Measurements from ENCODE around the gene NDUFB5.

The NDUFB5 gene

DNA sequence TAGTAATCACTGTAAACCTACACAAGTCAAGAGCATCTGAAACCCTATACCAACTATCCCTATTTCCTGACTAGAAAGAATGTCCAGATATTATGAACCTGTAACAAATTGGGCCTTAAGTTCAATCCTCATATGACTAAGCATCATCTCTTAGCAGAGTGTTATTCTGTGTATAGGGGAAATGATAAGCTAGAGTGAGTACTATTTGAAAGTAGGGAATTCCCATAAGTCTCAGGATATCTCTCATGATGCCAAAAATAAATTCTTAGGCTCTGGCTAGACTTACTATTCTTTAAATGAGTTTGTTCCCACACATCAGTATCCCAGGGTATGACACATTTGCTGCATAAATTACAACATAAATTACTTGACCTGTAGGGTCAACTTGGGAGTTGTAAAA is 15.5 kb upstream of the NDUFB5 start:
- H3K79me2 ChIP-seq (ENCODE audit: insufficient read depth, low read length), result no peaks in the 10 kb centered on the region
- H2AFZ ChIP-seq (ENCODE audit: low read depth, low read length, severe bottlenecking), result no peak overlapping the region
- H3K9ac ChIP-seq (ENCODE audit: low read length), result no peak overlapping the region
- H3K27me3 ChIP-seq (ENCODE audit: low read length), result no peaks in the 10 kb centered on the region
- no peaks in the 10 kb centered on the region for H3K9me3 ChIP-seq (ENCODE audit: insufficient read depth, low read length)
- no peak overlapping the region for H3K4me3 ChIP-seq (ENCODE audit: insufficient read depth, low read length, poor library complexity, severe bottlenecking)
- no peaks in the 10 kb centered on the region for H3K9me2 ChIP-seq (replicated peaks; ENCODE audit: insufficient read depth, low read length)
- peaks cover 58% of the 10 kb centered on the region for H3K36me3 ChIP-seq (ENCODE audit: low read length)
- H3F3A ChIP-seq (ENCODE audit: insufficient read depth), result peaks cover 31% of the 10 kb centered on the region
- no peak overlapping the region for H3K27ac ChIP-seq (ENCODE audit: low read depth, low read length)
- no peak for TF ChIP-seq EZH2phosphoT487 (conservative IDR thresholded peaks at IDR 0.05; ENCODE audit: low read length)
- TF ChIP-seq, protein P1, sequence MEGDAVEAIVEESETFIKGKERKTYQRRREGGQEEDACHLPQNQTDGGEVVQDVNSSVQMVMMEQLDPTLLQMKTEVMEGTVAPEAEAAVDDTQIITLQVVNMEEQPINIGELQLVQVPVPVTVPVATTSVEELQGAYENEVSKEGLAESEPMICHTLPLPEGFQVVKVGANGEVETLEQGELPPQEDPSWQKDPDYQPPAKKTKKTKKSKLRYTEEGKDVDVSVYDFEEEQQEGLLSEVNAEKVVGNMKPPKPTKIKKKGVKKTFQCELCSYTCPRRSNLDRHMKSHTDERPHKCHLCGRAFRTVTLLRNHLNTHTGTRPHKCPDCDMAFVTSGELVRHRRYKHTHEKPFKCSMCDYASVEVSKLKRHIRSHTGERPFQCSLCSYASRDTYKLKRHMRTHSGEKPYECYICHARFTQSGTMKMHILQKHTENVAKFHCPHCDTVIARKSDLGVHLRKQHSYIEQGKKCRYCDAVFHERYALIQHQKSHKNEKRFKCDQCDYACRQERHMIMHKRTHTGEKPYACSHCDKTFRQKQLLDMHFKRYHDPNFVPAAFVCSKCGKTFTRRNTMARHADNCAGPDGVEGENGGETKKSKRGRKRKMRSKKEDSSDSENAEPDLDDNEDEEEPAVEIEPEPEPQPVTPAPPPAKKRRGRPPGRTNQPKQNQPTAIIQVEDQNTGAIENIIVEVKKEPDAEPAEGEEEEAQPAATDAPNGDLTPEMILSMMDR (IDR thresholded peaks at IDR 0.05; ENCODE audit: insufficient read depth, low read length, poor library complexity, severe bottlenecking), result no peak
- no peak overlapping the region for H3K4me2 ChIP-seq (ENCODE audit: low read depth, low read length, poor library complexity, severe bottlenecking)
- H4K20me1 ChIP-seq (ENCODE audit: low read depth, low read length), result no peaks in the 10 kb centered on the region; the same call in 1 of the 2 replicates

GRCh38 chr3:179590669-179591068 is 13.9 kb upstream of the NDUFB5 start:
- peaks cover 31% of the 10 kb centered on the region for H3F3A ChIP-seq (ENCODE audit: insufficient read depth)
- no peak overlapping the region for H2AFZ ChIP-seq (ENCODE audit: low read depth, low read length, severe bottlenecking)
- no peak overlapping the region for H3K4me3 ChIP-seq (ENCODE audit: insufficient read depth, low read length, poor library complexity, severe bottlenecking)
- no peaks in the 10 kb centered on the region for H3K9me2 ChIP-seq (replicated peaks; ENCODE audit: insufficient read depth, low read length)
- H4K20me1 ChIP-seq (ENCODE audit: low read depth, low read length), result no peaks in the 10 kb centered on the region; the same call in 1 of the 2 replicates
- H3K27ac ChIP-seq (ENCODE audit: low read depth, low read length), result no peak overlapping the region
- no peaks in the 10 kb centered on the region for H3K9me3 ChIP-seq (ENCODE audit: insufficient read depth, low read length)
- no peak overlapping the region for H3K9ac ChIP-seq (ENCODE audit: low read length)
- TF ChIP-seq EZH2phosphoT487 (conservative IDR thresholded peaks at IDR 0.05; ENCODE audit: low read length), result no peak
- H3K27me3 ChIP-seq (ENCODE audit: low read length), result no peaks in the 10 kb centered on the region
- H3K4me2 ChIP-seq (ENCODE audit: low read depth, low read length, poor library complexity, severe bottlenecking), result no peak overlapping the region
- H3K79me2 ChIP-seq (ENCODE audit: insufficient read depth, low read length), result no peaks in the 10 kb centered on the region
- peaks cover 62% of the 10 kb centered on the region for H3K36me3 ChIP-seq (ENCODE audit: low read length)

- no peaks in the 10 kb centered on the region for H3K9me3 ChIP-seq (ENCODE audit: insufficient read depth, low read length)
- peaks cover 62% of the 10 kb centered on the region for H3K36me3 ChIP-seq (ENCODE audit: low read length)
- H4K20me1 ChIP-seq (ENCODE audit: low read depth, low read length), result no peaks in the 10 kb centered on the region; the same call in 1 of the 2 replicates
- H3K9ac ChIP-seq (ENCODE audit: low read length), result no peak overlapping the region
- H3K4me3 ChIP-seq (ENCODE audit: insufficient read depth, low read length, poor library complexity, severe bottlenecking), result no peak overlapping the region
- TF ChIP-seq, protein P1 (IDR thresholded peaks at IDR 0.05; ENCODE audit: insufficient read depth, low read length, poor library complexity, severe bottlenecking), result no peak
- TF ChIP-seq EZH2phosphoT487 (conservative IDR thresholded peaks at IDR 0.05; ENCODE audit: low read length), result no peak
- H3F3A ChIP-seq (ENCODE audit: insufficient read depth), result peaks cover 31% of the 10 kb centered on the region
- H3K9me2 ChIP-seq (replicated peaks; ENCODE audit: insufficient read depth, low read length), result no peaks in the 10 kb centered on the region
- H3K4me2 ChIP-seq (ENCODE audit: low read depth, low read length, poor library complexity, severe bottlenecking), result no peak overlapping the region
- H3K27ac ChIP-seq (ENCODE audit: low read depth, low read length), result no peak overlapping the region
- no peaks in the 10 kb centered on the region for H3K79me2 ChIP-seq (ENCODE audit: insufficient read depth, low read length)
- no peak overlapping the region for H2AFZ ChIP-seq (ENCODE audit: low read depth, low read length, severe bottlenecking)
- H3K27me3 ChIP-seq (ENCODE audit: low read length), result no peaks in the 10 kb centered on the region
These were observed 13.3 kb upstream of the NDUFB5 start for GRCh38 chr3:179591313-179591712.

DNA sequence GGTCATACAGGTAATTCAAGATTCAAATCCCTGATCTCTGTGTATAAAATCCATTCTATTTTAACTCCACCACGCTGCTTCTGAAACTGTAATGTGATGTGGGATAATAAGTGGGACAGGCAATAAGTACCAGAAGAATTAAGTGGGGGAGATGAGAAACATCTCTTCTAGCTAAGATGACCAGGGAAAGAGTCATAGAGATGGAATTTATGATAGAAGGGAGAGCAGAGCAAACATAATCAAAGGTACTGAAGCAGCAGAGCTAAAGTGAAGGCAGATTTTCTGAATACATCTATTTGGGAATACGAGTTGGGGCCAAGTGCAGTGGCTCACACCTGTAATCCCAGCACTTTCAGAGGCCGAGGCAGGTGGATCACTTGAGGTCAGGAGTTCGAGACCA is 5.1 kb upstream of the NDUFB5 start:
- peaks cover 37% of the 10 kb centered on the region for H3K79me2 ChIP-seq (ENCODE audit: insufficient read depth, low read length)
- peaks cover 35% of the 10 kb centered on the region; the same call in 1 of the 2 replicates for H3K36me3 ChIP-seq (ENCODE audit: low read length)
- no peak overlapping the region for H3K27ac ChIP-seq (ENCODE audit: low read depth, low read length)
- TF ChIP-seq, protein P1 (IDR thresholded peaks at IDR 0.05; ENCODE audit: insufficient read depth, low read length, poor library complexity, severe bottlenecking), result no peak
- TF ChIP-seq EZH2phosphoT487 (conservative IDR thresholded peaks at IDR 0.05; ENCODE audit: low read length), result no peak
- no peak overlapping the region for H3K4me2 ChIP-seq (ENCODE audit: low read depth, low read length, poor library complexity, severe bottlenecking)
- H3K9me3 ChIP-seq (ENCODE audit: insufficient read depth, low read length), result no peaks in the 10 kb centered on the region
- H3K4me3 ChIP-seq (ENCODE audit: insufficient read depth, low read length, poor library complexity, severe bottlenecking), result no peak overlapping the region
- no peak overlapping the region for H3K9ac ChIP-seq (ENCODE audit: low read length)
- no peaks in the 10 kb centered on the region for H3F3A ChIP-seq (ENCODE audit: insufficient read depth)
- H4K20me1 ChIP-seq (ENCODE audit: low read depth, low read length), result no peaks in the 10 kb centered on the region
- H2AFZ ChIP-seq (ENCODE audit: low read depth, low read length, severe bottlenecking), result no peak overlapping the region
- no peaks in the 10 kb centered on the region for H3K9me2 ChIP-seq (replicated peaks; ENCODE audit: insufficient read depth, low read length)
- no peaks in the 10 kb centered on the region for H3K27me3 ChIP-seq (ENCODE audit: low read length)
